Mesodermal cell (in vitro differentiated cells): ENCODE results near the gene NDUFA5.
"Not testable (repeated sequence)": the region's sequence is repeated elsewhere in the genome, so short reads cannot be mapped to it uniquely, and the experiment has no call there.

Source experiments
- H3K27ac ChIP-seq: 2 replicates; pipeline ENCODE4 v1.7.0; 2013; ENCODE audit warnings: mild to moderate bottlenecking, low read depth, low read length, moderate library complexity; ENCODE audit not compliant: severe bottlenecking
- H3K36me3 ChIP-seq: 2 replicates; pipeline ENCODE4 v1.7.1; 2013; ENCODE audit warnings: mild to moderate bottlenecking, low read length, moderate library complexity; ENCODE audit not compliant: control insufficient read depth, insufficient read depth
- H3K4me1 ChIP-seq: one replicate; pipeline ENCODE4 v1.7.1; 2013; ENCODE audit warnings: mild to moderate bottlenecking, low read length; ENCODE audit not compliant: insufficient read depth, control insufficient read depth, poor library complexity, severe bottlenecking
- H3K4me3 ChIP-seq: 2 replicates; pipeline ENCODE4 v1.7.0; 2013; ENCODE audit warnings: low read length, control low read depth, mild to moderate bottlenecking; ENCODE audit not compliant: insufficient read depth, poor library complexity, severe bottlenecking; ENCODE audit errors: extremely low read depth
- H3K9me3 ChIP-seq: 2 replicates; pipeline ENCODE4 v1.7.1; 2013; ENCODE audit warnings: mild to moderate bottlenecking, low read length, moderate library complexity; ENCODE audit not compliant: control insufficient read depth
- WGBS, 2 experiments: methylation state at CpG; one replicate each; pipeline ENCODE4 v1.1.5; 2013; ENCODE audit warnings: missing lambda C conversion rate in 2 of 2; ENCODE audit not compliant: insufficient coverage in 2 of 2; 5-methylcytosine and 5-hydroxymethylcytosine counted together

Gene NDUFA5

GRCh38 chr7:123534383-123535260 lies 23.0 kb downstream of the NDUFA5 start, which contains the start of gene IQUB:
IQUB (minus strand) TSS chr7:123534595; CDS start chr7:123512340, 22,255 bp downstream.
- WGBS, 2 experiments = 1% methylated on average over 41 to 45 of the region's 54 CpGs
- H3K9me3 ChIP-seq = no peaks in the 10 kb centered on the region
- peak within 1 kb of the TSS; percentile 71 for H3K27ac ChIP-seq
- no peaks in the 10 kb centered on the region for H3K36me3 ChIP-seq
- H3K4me3 ChIP-seq = peak within 1 kb of the TSS; percentile 52
- H3K4me1 ChIP-seq = no peaks in the 10 kb centered on the region

- Histone ChIP-seq H3K4me1 (no peaks in the 10 kb centered on the region), H3K4me3 (peak overlapping the region; percentile 52), H3K27ac (peak overlapping the region; percentile 71), H3K36me3 (no peaks in the 10 kb centered on the region), H3K9me3 (no peaks in the 10 kb centered on the region)
- 0 to 8% methylated on average over 6 to 7 of the region's 9 CpGs for WGBS, 2 experiments
Observed at GRCh38 chr7:123533929-123534382, 23.7 kb downstream of the NDUFA5 start.

GRCh38 chr7:123533553-123533917 lies 24.1 kb downstream of the NDUFA5 start:
- no CpG with 5 or more reads among the region's 3 CpGs for WGBS, 2 experiments
- no peaks in the 10 kb centered on the region for H3K4me1 ChIP-seq
- no peaks in the 10 kb centered on the region for H3K36me3 ChIP-seq
- H3K4me3 ChIP-seq = no peak overlapping the region
- H3K9me3 ChIP-seq = no peaks in the 10 kb centered on the region
- H3K27ac ChIP-seq = no peak overlapping the region

- H3K4me1 ChIP-seq, H3K36me3 ChIP-seq, H3K27ac ChIP-seq, H3K9me3 ChIP-seq: not testable (repeated sequence)
- peak overlapping the region; percentile 39 for H3K4me3 ChIP-seq
- 0% methylated on average over 1 of the region's 33 CpGs; no CpG with 5 or more reads in 1 of the 2 experiments for WGBS, 2 experiments
Observed at GRCh38 chr7:123532788-123533552, 24.6 kb downstream of the NDUFA5 start.

GRCh38 chr7:123532343-123532742 lies 25.3 kb downstream of the NDUFA5 start:
- H3K9me3 ChIP-seq, H3K4me1 ChIP-seq, H3K27ac ChIP-seq, H3K36me3 ChIP-seq: not testable (repeated sequence)
- peak overlapping the region; percentile 39 for H3K4me3 ChIP-seq
- WGBS, 2 experiments = 30 to 52% methylated on average over 2 of the region's 14 CpGs

GRCh38 chr7:123530035-123530591 lies 27.5 kb downstream of the NDUFA5 start:
- not testable (repeated sequence) for H3K27ac ChIP-seq, H3K4me3 ChIP-seq, H3K4me1 ChIP-seq, H3K9me3 ChIP-seq, H3K36me3 ChIP-seq
- 98 to 100% methylated on average over 6 to 7 of the region's 13 CpGs for WGBS, 2 experiments

GRCh38 chr7:123528265-123528664 lies 29.4 kb downstream of the NDUFA5 start:
- no peaks in the 10 kb centered on the region for H3K4me1 ChIP-seq
- H3K9me3 ChIP-seq = no peaks in the 10 kb centered on the region
- no peak overlapping the region for H3K4me3 ChIP-seq
- no peak overlapping the region for H3K27ac ChIP-seq
- no CpG with 5 or more reads among the region's 5 CpGs for WGBS, 2 experiments
- no peaks in the 10 kb centered on the region for H3K36me3 ChIP-seq

- not testable (repeated sequence) for H3K27ac ChIP-seq, H3K4me3 ChIP-seq
- 60% methylated on average over 1 of the region's 24 CpGs; no CpG with 5 or more reads in 1 of the 2 experiments for WGBS, 2 experiments
Observed at GRCh38 chr7:123527712-123528225, 29.8 kb downstream of the NDUFA5 start.

GRCh38 chr7:123526533-123526932 lies 31.1 kb downstream of the NDUFA5 start:
- H3K4me1 ChIP-seq, H3K4me3 ChIP-seq, H3K9me3 ChIP-seq, H3K27ac ChIP-seq, H3K36me3 ChIP-seq: not testable (repeated sequence)
- no CpG with 5 or more reads among the region's 7 CpGs for WGBS, 2 experiments

More at GRCh38 chr7:123527712-123528225, 29.8 kb downstream of the NDUFA5 start:
- H3K36me3 ChIP-seq, H3K4me1 ChIP-seq, H3K9me3 ChIP-seq: not testable (repeated sequence)

GRCh38 chr7:123522066-123522465 lies 35.6 kb downstream of the NDUFA5 start:
- H3K4me3 ChIP-seq = no peak overlapping the region
- WGBS, 2 experiments = 71 to 100% methylated on average over 1 of the region's 2 CpGs

More at GRCh38 chr7:123522066-123522465, 35.6 kb downstream of the NDUFA5 start:
- Histone ChIP-seq H3K36me3 (no peaks in the 10 kb centered on the region), H3K27ac (no peak overlapping the region), H3K9me3 (no peaks in the 10 kb centered on the region), H3K4me1 (no peaks in the 10 kb centered on the region)
